Measurements from ENCODE around the gene SLC6A1.

GRCh38 chr3:10992943-10993728 lies 588 bp downstream of the SLC6A1 start:
- TF ChIP-seq CTCF (IDR thresholded peaks at IDR 0.05; ENCODE audit: low read depth, low read length) (no peak), POLR2A (IDR thresholded peaks at IDR 0.05; ENCODE audit: extremely low read depth, insufficient read length) (no peak), MAX (IDR thresholded peaks at IDR 0.05; ENCODE audit: low read depth, low read length) (no peak)

Measured in NB4 (cell line).